ENCODE results near the gene ATRNL1.

Gene ATRNL1

DNA sequence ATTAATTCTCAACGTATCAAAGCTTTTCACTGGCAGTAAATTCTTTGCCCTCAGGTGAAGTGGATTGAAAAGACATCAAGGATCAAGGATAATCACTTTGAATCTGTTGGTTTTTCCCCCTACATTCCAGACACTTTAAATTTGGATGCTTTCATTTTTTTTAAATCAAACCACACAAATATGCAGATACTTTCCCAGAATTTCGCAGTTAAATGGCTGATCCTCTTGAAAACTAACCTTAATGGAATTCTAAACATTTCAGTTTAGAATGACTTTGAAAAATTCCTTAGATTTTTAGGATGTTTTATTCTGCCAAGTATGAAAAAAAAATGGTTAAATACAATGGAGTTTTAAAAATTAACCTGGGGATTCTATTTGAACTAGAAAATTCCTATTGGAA, 853.9 kb downstream of the ATRNL1 start:
- H3K4me1 ChIP-seq (ENCODE audit: low read length): peaks cover 24% of the 10 kb centered on the region
- no peaks in the 10 kb centered on the region for H3K27me3 ChIP-seq (replicated peaks; ENCODE audit: insufficient read depth, low read length)
- TF ChIP-seq EZH2phosphoT487 (IDR thresholded peaks at IDR 0.05; ENCODE audit: low read length): no peak
- TF ChIP-seq CTCF (IDR thresholded peaks at IDR 0.05; ENCODE audit: low read length): no peak
- no peak overlapping the region for H3K27ac ChIP-seq (ENCODE audit: low read length)
- H3F3A ChIP-seq (ENCODE audit: insufficient read depth, low read length): 0 out of 2 replicates have a peak, but pooled peaks cover 6% of the 10 kb centered on the region
- no peak overlapping the region for H3K9ac ChIP-seq (ENCODE audit: low read length)
- H3K79me2 ChIP-seq (ENCODE audit: low read length): no peaks in the 10 kb centered on the region
- H3K4me3 ChIP-seq (ENCODE audit: low read length): no peak overlapping the region
- H3K9me2 ChIP-seq (replicated peaks; ENCODE audit: insufficient read depth, low read length): no peaks in the 10 kb centered on the region
- no peak overlapping the region for H3K4me2 ChIP-seq (ENCODE audit: low read depth, low read length)
- H3K36me3 ChIP-seq (replicated peaks; ENCODE audit: insufficient read depth, low read length): no peaks in the 10 kb centered on the region
- no peaks in the 10 kb centered on the region for H4K20me1 ChIP-seq (ENCODE audit: insufficient read depth, low read length)
- DNase-seq: no peak
- no peak overlapping the region for H2AFZ ChIP-seq (ENCODE audit: low read length)
- no peaks in the 10 kb centered on the region for H3K9me3 ChIP-seq (replicated peaks; ENCODE audit: insufficient read depth, low read length)

DNA sequence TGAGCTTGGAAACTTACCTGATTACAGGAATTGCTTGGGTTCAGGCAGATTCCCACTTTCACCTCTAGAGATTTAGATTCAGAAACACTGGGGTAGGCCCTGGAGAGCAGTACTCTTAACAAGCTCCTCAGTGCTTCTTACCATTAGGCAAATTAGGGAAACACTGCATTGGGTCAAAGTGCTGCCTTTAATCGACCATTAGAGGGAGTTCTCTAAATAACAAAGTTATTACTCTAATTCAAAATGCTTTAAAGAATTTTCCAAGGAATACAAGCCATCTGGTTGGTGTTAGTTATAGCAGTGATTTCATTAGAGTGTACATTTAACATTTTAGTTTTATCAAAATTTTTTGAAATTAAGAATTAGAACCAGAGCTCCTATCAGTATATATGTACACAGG, 855.3 kb downstream of the ATRNL1 start:
- Histone ChIP-seq H2AFZ (ENCODE audit: low read length) (no peak overlapping the region), H3K79me2 (ENCODE audit: low read length) (no peaks in the 10 kb centered on the region)
- peak; percentile 14 for DNase-seq

GRCh38 chr10:115949282-115949844, 856.2 kb downstream of the ATRNL1 start:
- Histone ChIP-seq H3K27me3 (replicated peaks; ENCODE audit: insufficient read depth, low read length) (no peaks in the 10 kb centered on the region), H3K4me2 (ENCODE audit: low read depth, low read length) (no peak overlapping the region), H3K9ac (ENCODE audit: low read length) (no peak overlapping the region), H3K36me3 (replicated peaks; ENCODE audit: insufficient read depth, low read length) (no peaks in the 10 kb centered on the region), H3K9me2 (replicated peaks; ENCODE audit: insufficient read depth, low read length) (no peaks in the 10 kb centered on the region), H3K79me2 (ENCODE audit: low read length) (no peaks in the 10 kb centered on the region), H3K4me3 (ENCODE audit: low read length) (no peak overlapping the region), H3F3A (ENCODE audit: insufficient read depth, low read length) (0 out of 2 replicates have a peak, but pooled peaks cover 6% of the 10 kb centered on the region), H2AFZ (ENCODE audit: low read length) (no peak overlapping the region), H3K9me3 (replicated peaks; ENCODE audit: insufficient read depth, low read length) (no peaks in the 10 kb centered on the region), H3K4me1 (ENCODE audit: low read length) (peaks cover 24% of the 10 kb centered on the region), H4K20me1 (ENCODE audit: insufficient read depth, low read length) (no peaks in the 10 kb centered on the region), H3K27ac (ENCODE audit: low read length) (peak overlapping the region; percentile 1; the same call in 1 of the 2 replicates)
- TF ChIP-seq CTCF (IDR thresholded peaks at IDR 0.05; ENCODE audit: low read length) (no peak), EZH2phosphoT487 (IDR thresholded peaks at IDR 0.05; ENCODE audit: low read length) (no peak), EZH2 (optimal IDR thresholded peaks at IDR 0.05; ENCODE audit: low read depth, low read length) (no peak)
- DNase-seq: no peak

More for the DNA sequence above, 855.3 kb downstream of the ATRNL1 start:
- Histone ChIP-seq H3K4me2 (ENCODE audit: low read depth, low read length) (no peak overlapping the region), H4K20me1 (ENCODE audit: insufficient read depth, low read length) (no peaks in the 10 kb centered on the region), H3K9ac (ENCODE audit: low read length) (no peak overlapping the region), H3K36me3 (replicated peaks; ENCODE audit: insufficient read depth, low read length) (no peaks in the 10 kb centered on the region), H3K9me2 (replicated peaks; ENCODE audit: insufficient read depth, low read length) (no peaks in the 10 kb centered on the region), H3K9me3 (replicated peaks; ENCODE audit: insufficient read depth, low read length) (no peaks in the 10 kb centered on the region), H3K27me3 (replicated peaks; ENCODE audit: insufficient read depth, low read length) (no peaks in the 10 kb centered on the region), H3K4me1 (ENCODE audit: low read length) (peaks cover 24% of the 10 kb centered on the region), H3F3A (ENCODE audit: insufficient read depth, low read length) (0 out of 2 replicates have a peak, but pooled peaks cover 6% of the 10 kb centered on the region), H3K27ac (ENCODE audit: low read length) (no peak overlapping the region), H3K4me3 (ENCODE audit: low read length) (no peak overlapping the region)
- TF ChIP-seq EZH2 (optimal IDR thresholded peaks at IDR 0.05; ENCODE audit: low read depth, low read length) (no peak), CTCF (IDR thresholded peaks at IDR 0.05; ENCODE audit: low read length) (peak; percentile 38)

Data from MM.1S (cell line).